GM12875 (cell line): ENCODE results near the gene TBC1D2.

Experiments used
- H3K4me3 ChIP-seq: one replicate; pipeline ENCODE4 v1.5.1; 2011; ENCODE audit warnings: low read depth, low read length, control low read depth
- CTCF ChIP-seq: IDR thresholded peaks from 2 replicates; pipeline ENCODE4 v1.5.1; 2011; ENCODE audit warnings: low read depth, mild to moderate bottlenecking, control low read depth, inconsistent platforms, low read length, moderate library complexity, borderline replicate concordance; ENCODE audit not compliant: insufficient read depth

The TBC1D2 gene

GRCh38 chr9:98298476-98298875, 43.0 kb upstream of the TBC1D2 start:
- no peak overlapping the region for H3K4me3 ChIP-seq
- no peak for TF ChIP-seq CTCF

DNA sequence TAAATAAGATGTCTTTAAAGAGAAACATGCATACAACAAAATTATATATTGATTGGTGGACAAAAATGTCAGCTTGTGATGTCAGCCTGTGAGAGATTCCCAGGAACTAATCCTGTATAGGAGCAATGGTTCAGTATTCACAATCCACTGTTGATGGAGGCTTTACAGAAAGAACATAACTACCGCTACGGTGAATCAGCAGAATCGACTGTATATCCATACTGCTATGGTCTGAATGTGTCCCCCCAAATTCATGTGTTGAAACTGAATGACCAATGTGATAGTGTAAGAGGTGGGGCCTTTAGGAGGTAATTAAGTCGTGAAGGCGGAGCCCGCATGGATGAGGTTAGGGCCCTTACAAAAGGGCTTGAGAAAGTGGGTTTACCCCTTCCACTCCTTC, 40.4 kb upstream of the TBC1D2 start:
- H3K4me3 ChIP-seq = no peak overlapping the region
- no peak for TF ChIP-seq CTCF

GRCh38 chr9:98291820-98292219, 36.4 kb upstream of the TBC1D2 start:
- TF ChIP-seq CTCF = no peak

GRCh38 chr9:98290411-98290810, 35.0 kb upstream of the TBC1D2 start:
- H3K4me3 ChIP-seq = no peak overlapping the region
- no peak for TF ChIP-seq CTCF

More at GRCh38 chr9:98291820-98292219, 36.4 kb upstream of the TBC1D2 start:
- H3K4me3 ChIP-seq = no peak overlapping the region

- TF ChIP-seq CTCF = no peak
- H3K4me3 ChIP-seq = no peak overlapping the region
Observed at GRCh38 chr9:98289614-98290201, 34.3 kb upstream of the TBC1D2 start.

DNA sequence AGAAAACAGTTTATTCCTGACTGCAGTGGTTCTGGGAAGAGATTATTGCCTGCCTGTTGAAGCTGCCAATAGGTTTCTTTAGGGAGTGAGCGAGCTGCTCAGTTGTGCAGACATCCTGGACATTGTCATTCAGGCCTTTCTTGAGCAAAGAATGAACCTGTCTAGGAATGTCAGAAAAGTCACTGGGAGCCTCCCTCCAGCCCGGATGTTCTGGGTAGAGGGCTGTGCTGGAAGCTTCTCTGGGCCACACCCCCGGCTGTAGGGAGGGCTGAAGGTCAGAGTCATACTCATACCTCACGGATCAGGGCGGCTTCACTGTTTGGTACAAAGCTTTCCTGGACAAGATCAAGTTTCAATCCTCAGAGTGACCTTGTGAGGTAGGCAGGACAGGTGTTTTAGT, 33.4 kb upstream of the TBC1D2 start:
- H3K4me3 ChIP-seq = no peak overlapping the region
- TF ChIP-seq CTCF = no peak

DNA sequence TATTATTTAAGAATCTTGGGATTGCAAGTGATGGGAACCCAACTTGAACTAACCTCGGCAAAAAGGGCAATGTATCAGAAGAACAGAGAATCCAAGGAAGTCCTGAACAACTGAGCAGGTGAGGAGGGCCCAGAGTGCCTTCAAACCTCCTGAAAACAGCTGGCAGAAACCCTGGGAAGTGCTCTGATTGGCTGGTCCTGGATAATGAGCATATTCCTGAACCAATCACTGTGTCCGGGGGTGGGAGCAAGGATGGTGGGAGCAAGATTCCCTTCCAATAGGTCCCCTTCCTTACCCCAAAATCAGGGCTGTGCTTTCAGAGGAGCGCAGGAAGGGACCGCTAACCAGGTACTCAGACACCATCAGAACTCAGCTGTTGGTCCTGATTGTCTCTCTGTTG, 31.9 kb upstream of the TBC1D2 start:
- H3K4me3 ChIP-seq = no peak overlapping the region
- no peak for TF ChIP-seq CTCF
